Activated CD8-positive, alpha-beta memory T cell treated with anti-CD3 and anti-CD28 coated beads for 36 hours (primary cell): ENCODE data around the gene TEX52. TPM values are rescaled to one million over a fixed set of nuclear protein-coding genes. Genes with fewer than 3 reads are reported as not detected.

Source experiments
- CTCF ChIA-PET: fragments of 350-600 bp; sonication (Branson Sonifier 250); formaldehyde crosslinking; loops from one replicate; lab custom pipeline; 2021; ENCODE audit warnings: antibody characterized with exemption; lab: Charles Lee
- POLR2A ChIA-PET: fragments of 350-600 bp; sonication (Branson Sonifier 250); formaldehyde crosslinking; loops from one replicate; lab custom pipeline; 2021; ENCODE audit warnings: antibody characterized with exemption; lab: Charles Lee
- total RNA-seq, 2 experiments: library from RNA; stranded (reverse); gene quantifications; one replicate each; pipeline ENCODE4 v1.2.3, GENCODE V29; 2021

The TEX52 gene
- total RNA-seq, 2 experiments from 2014 or later: not detected

- CTCF ChIA-PET: interaction anchor here (0.9 to 2.0 kb wide), 5 partner anchors 15 to 66 kb away, joined by 3 to 6 read pairs (median 3); no protein-coding TSS in a partner anchor
Observed at GRCh38 chr12:2812290-2813213, 44.3 kb downstream of the TEX52 start, which contains the start of gene ITFG2. Gene ITFG2 (plus strand): TSS chr12:2812668. CDS start chr12:2812761, 93 bp downstream.

GRCh38 chr12:2811801-2812200 lies 45.0 kb downstream of the TEX52 start:
- ChIA-PET CTCF (interaction anchor here (1.2 kb wide), 1 partner anchor 16 kb away, joined by 4 read pairs; no protein-coding TSS in a partner anchor), POLR2A (interaction anchor here (1.4 kb wide), 1 partner anchor 16 kb away, joined by 4 read pairs; no protein-coding TSS in a partner anchor)

More at GRCh38 chr12:2812290-2813213, 44.3 kb downstream of the TEX52 start, which contains the start of gene ITFG2:
- POLR2A ChIA-PET: interaction anchor here (0.7 to 0.9 kb wide), 2 partner anchors 18 to 64 kb away, joined by 3 to 5 read pairs; partner anchors contain the start of genes FKBP4, FOXM1 and RHNO1

- CTCF ChIA-PET: no interaction called here
- POLR2A ChIA-PET: no interaction called here
Observed at GRCh38 chr12:2806700-2807099, 50.1 kb downstream of the TEX52 start.

GRCh38 chr12:2805143-2805520 lies 51.7 kb downstream of the TEX52 start:
- ChIA-PET POLR2A (interaction anchor here (1.1 to 1.7 kb wide), 2 partner anchors 9 to 10 kb away, joined by 3 to 4 read pairs; partner anchors contain the start of gene FKBP4), CTCF (no interaction called here)

GRCh38 chr12:2804393-2805142 lies 52.3 kb downstream of the TEX52 start:
- CTCF ChIA-PET: interaction anchor here (0.5 kb wide), 1 partner anchor 43 kb away, joined by 3 read pairs; no protein-coding TSS in a partner anchor
- POLR2A ChIA-PET: interaction anchor here (1.7 kb wide), 1 partner anchor 8 kb away, joined by 3 read pairs; no protein-coding TSS in a partner anchor

- ChIA-PET CTCF (no interaction called here), POLR2A (interaction anchor here (1.7 kb wide), 1 partner anchor 8 kb away, joined by 3 read pairs; no protein-coding TSS in a partner anchor)
Observed at GRCh38 chr12:2803635-2804392, 53.0 kb downstream of the TEX52 start.

GRCh38 chr12:2801044-2801783 lies 55.6 kb downstream of the TEX52 start:
- ChIA-PET CTCF (no interaction called here), POLR2A (interaction anchor here (0.8 kb wide), 1 partner anchor 9 kb away, joined by 3 read pairs; no protein-coding TSS in a partner anchor)

- CTCF ChIA-PET: no interaction called here
- POLR2A ChIA-PET: no interaction called here
Observed at GRCh38 chr12:2800046-2800570, 56.7 kb downstream of the TEX52 start.

Other genes with a start within 250 kb of the TEX52 start
- gene FKBP4, start 62.1 kb downstream of the TEX52 start, total RNA-seq: 100 to 1,000 TPM; 196 to 198 TPM
- gene ITFG2, start 44.4 kb downstream of the TEX52 start, total RNA-seq: 10 to 100 TPM; 28.5 to 29.0 TPM
- gene NRIP2, start 22.0 kb downstream of the TEX52 start, total RNA-seq: not detected
- 10 to 100 TPM; 75.9 to 79.1 TPM for gene FOXM1, start 20.1 kb upstream of the TEX52 start, total RNA-seq
- gene RHNO1, start 20.2 kb upstream of the TEX52 start, total RNA-seq: 10 to 100 TPM; 42.8 to 50.6 TPM
- gene TULP3, start 33.9 kb upstream of the TEX52 start, total RNA-seq: 1 to 10 TPM; 7.9 to 8.6 TPM
- gene TEAD4, start 102.4 kb upstream of the TEX52 start, total RNA-seq: 1 to 10 TPM; 2.2 to 2.4 TPM
- gene TSPAN9, start 220.3 kb upstream of the TEX52 start, total RNA-seq: under 1 TPM; 0.29 to 0.40 TPM